Thyroid gland (tissue), 4 donors: ENCODE measurements around the gene APOL2. TPM values are rescaled to one million over a fixed set of nuclear protein-coding genes. Genes with fewer than 3 reads are reported as not detected.
A peak's percentile ranks its signal among the peaks of the same experiment; 100 is the strongest.

Experiments used
- DNase-seq, 2 donors: peaks; one replicate each; pipeline ENCODE4 v3.0.0-alpha.2; 2019
- H3K27ac ChIP-seq, 3 donors: fragments of 200-600 bp; sonication (generic); 1 replicate in 2 of 3; 2 replicates in 1 of 3; pipeline ENCODE4 v1.5.1; 2016 to 2019; ENCODE audit warnings: mild to moderate bottlenecking in 1 of 3, moderate library complexity in 1 of 3
- H3K27me3 ChIP-seq: fragments of 200-600 bp; sonication (generic); one replicate; pipeline ENCODE4 v1.5.1; 2019
- H3K36me3 ChIP-seq, 2 donors: fragments of 200-600 bp; sonication (generic); one replicate each; pipeline ENCODE4 v1.5.1; 2016 to 2019
- H3K4me1 ChIP-seq, 2 donors: fragments of 200-600 bp; sonication (generic); one replicate each; pipeline ENCODE4 v1.5.1; 2017 to 2019
- H3K4me3 ChIP-seq, 3 donors: fragments of 200-600 bp; sonication (generic); replicated peaks in 1 of 3; 1 replicate in 2 of 3; 2 replicates in 1 of 3; pipeline ENCODE4 v1.5.1; 2016; ENCODE audit warnings: mild to moderate bottlenecking in 1 of 3
- H3K9me3 ChIP-seq: fragments of 200-600 bp; sonication (generic); one replicate; pipeline ENCODE4 v1.5.1; 2017
- POLR2A ChIP-seq, 2 donors: fragments of 450-650 bp; IDR thresholded peaks; one replicate each; pipeline ENCODE4 v1.6.1; 2017; ENCODE audit warnings: antibody characterized with exemption in 2 of 2, mild to moderate bottlenecking in 2 of 2, moderate library complexity in 1 of 2
- WGBS, 2 donors: methylation state at CpG; one replicate each; pipeline ENCODE4 v1.1.5; 2017; 5-methylcytosine and 5-hydroxymethylcytosine counted together
- intact Hi-C: fragments of 100-400 bp; cut with DNase I; formaldehyde crosslinking; loops from one replicate; pipeline ENCODE4 v1.15.1; 2023
- total RNA-seq, 4 donors: library from RNA; depleted of rRNA; stranded (reverse); fragments of >200 nt; gene quantifications; one replicate each; pipeline ENCODE4 v1.2.3, GENCODE V29; 2016
- TF ChIP-seq, protein P1 (sequence below), 6 experiments: fragments of 200-600 bp in 3 of 6; fragments of 450-650 bp in 3 of 6; sonication (generic) in 3 of 6; IDR thresholded peaks; one replicate each; pipeline ENCODE4 v1.5.1; 2016 to 2019; ENCODE audit warnings: antibody characterized with exemption in 6 of 6, mild to moderate bottlenecking in 2 of 6, inconsistent platforms in 1 of 6, moderate library complexity in 1 of 6

Gene APOL2
- total RNA-seq, 4 donors from 2014 or later = 31.1 to 45.6 (median 35.6) TPM

DNA sequence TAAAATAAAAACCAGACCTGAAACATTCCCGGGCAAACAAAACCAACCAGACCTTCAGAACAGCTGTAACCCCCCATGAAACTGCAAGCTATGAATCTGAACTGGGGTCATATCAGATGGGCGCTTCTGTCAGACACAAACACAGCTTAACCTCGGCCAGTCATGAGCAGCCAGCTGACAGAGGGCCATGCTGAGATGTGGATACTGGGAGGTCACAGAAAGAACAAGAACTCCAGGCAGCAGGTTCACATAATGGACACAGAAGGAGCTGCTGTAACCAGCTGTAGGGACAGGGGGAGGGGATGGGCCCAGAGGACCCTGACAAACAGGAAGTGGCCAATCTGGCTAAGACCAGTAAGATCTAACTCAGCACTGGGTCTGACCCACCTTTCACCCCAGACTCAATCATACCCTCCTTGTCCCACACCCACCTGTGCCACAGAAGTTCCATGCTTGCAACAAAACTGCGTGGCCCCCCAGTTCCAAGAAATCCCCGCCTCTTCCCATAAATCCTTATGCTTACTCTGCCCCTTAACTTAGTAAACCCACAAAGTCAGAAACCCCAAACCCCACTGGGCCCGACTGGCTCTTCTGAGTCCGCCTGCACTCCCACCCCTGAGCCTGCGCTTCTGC lies 41.7 kb downstream of the APOL2 start:
- 63 to 72% methylated on average over 8 of the region's 8 CpGs for WGBS, 2 donors
- no peak overlapping the region for H3K27ac ChIP-seq
- DNase-seq = no peak
- H3K4me1 ChIP-seq = peaks cover 0 to 15% of the 10 kb centered on the region in 2 donors
- H3K36me3 ChIP-seq = no peaks in the 10 kb centered on the region
- no peaks in the 10 kb centered on the region for H3K9me3 ChIP-seq
- TF ChIP-seq, protein P1, sequence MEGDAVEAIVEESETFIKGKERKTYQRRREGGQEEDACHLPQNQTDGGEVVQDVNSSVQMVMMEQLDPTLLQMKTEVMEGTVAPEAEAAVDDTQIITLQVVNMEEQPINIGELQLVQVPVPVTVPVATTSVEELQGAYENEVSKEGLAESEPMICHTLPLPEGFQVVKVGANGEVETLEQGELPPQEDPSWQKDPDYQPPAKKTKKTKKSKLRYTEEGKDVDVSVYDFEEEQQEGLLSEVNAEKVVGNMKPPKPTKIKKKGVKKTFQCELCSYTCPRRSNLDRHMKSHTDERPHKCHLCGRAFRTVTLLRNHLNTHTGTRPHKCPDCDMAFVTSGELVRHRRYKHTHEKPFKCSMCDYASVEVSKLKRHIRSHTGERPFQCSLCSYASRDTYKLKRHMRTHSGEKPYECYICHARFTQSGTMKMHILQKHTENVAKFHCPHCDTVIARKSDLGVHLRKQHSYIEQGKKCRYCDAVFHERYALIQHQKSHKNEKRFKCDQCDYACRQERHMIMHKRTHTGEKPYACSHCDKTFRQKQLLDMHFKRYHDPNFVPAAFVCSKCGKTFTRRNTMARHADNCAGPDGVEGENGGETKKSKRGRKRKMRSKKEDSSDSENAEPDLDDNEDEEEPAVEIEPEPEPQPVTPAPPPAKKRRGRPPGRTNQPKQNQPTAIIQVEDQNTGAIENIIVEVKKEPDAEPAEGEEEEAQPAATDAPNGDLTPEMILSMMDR (IDR thresholded peaks at IDR 0.05) = no peak
- no peak for TF ChIP-seq POLR2A (IDR thresholded peaks at IDR 0.05)
- no peak overlapping the region for H3K4me3 ChIP-seq
- intact Hi-C loops = loop anchor here (10.0 kb wide), 1 partner anchor 87 kb away; no protein-coding TSS in a partner anchor
- H3K27me3 ChIP-seq = no peaks in the 10 kb centered on the region

DNA sequence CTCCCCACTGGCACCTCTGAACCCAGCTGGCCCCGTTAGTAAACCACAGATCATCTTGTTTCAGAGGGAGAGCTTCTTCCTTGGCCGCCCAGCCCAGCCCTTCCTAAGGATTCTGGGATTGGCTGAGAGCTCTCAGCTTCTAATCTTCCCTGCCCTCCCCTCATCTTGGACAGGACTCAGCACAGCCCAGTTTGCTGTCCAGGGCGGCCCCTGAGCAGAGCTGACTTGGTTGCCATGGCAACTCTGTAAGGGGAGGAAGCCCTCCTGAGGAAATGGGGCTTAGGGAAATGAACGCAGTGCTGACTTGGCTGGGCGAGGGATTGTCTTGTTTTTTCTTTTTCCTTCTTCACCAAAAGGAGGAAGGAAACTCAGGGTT lies 42.3 kb downstream of the APOL2 start:
- no peak overlapping the region for H3K4me3 ChIP-seq
- peaks cover 0 to 15% of the 10 kb centered on the region in 2 donors for H3K4me1 ChIP-seq
- DNase-seq = peak; percentile 12 to 19
- TF ChIP-seq, protein P1 (IDR thresholded peaks at IDR 0.05) = no peak
- TF ChIP-seq POLR2A (IDR thresholded peaks at IDR 0.05) = no peak
- 33 to 40% methylated on average over 3 to 4 of the region's 5 CpGs for WGBS, 2 donors
- no peaks in the 10 kb centered on the region for H3K9me3 ChIP-seq
- no peak overlapping the region for H3K27ac ChIP-seq
- intact Hi-C loops = loop anchor here (10.0 kb wide), 1 partner anchor 88 kb away; no protein-coding TSS in a partner anchor
- H3K27me3 ChIP-seq = no peaks in the 10 kb centered on the region
- H3K36me3 ChIP-seq = no peaks in the 10 kb centered on the region

DNA sequence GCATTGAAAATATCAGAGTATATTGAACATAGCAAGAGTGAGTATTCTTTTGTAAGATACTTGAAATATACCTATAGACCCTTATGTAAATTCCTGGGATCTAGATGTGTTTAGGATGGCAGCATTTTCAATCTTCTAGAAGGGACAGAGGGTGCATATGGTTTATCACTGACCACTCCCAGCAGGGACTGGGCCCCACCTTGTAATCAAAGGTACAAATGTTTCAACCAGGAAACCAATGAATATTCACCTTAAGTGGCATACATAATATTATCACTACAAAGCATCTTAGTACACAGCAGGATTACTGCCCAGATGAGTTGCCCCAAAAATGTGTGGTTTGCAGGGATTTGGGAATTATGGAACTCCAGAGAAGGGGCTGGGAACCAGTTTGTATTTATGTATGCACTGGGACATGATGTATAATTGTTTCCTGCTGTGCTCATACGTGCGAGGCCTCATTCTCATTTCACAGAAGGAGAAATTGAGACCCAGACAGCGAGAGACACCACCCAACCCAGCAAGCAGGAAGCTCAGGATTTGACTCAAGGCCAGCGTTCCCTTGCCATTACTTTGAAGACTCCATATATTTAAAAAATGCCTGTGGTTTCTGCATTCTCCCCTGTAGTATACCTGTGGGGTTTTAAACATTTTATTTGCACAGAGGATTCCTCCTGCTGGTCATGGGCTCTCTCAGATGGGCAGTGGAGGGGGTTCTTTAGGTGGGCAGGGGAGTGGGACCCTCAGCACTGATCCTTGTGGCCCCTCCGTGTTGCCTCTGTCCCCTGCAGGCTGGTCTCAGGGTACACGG lies 42.9 kb downstream of the APOL2 start:
- H3K9me3 ChIP-seq = no peaks in the 10 kb centered on the region
- no peak for DNase-seq
- no peaks in the 10 kb centered on the region for H3K27me3 ChIP-seq
- no peak for TF ChIP-seq POLR2A (IDR thresholded peaks at IDR 0.05)
- TF ChIP-seq, protein P1 (IDR thresholded peaks at IDR 0.05) = no peak
- H3K4me3 ChIP-seq = no peak overlapping the region
- no peaks in the 10 kb centered on the region for H3K36me3 ChIP-seq
- peaks cover 0 to 15% of the 10 kb centered on the region in 2 donors for H3K4me1 ChIP-seq
- H3K27ac ChIP-seq = no peak overlapping the region
- WGBS, 2 donors = 53 to 57% methylated on average over 6 of the region's 6 CpGs
- intact Hi-C loops = loop anchor here (10.0 kb wide), 1 partner anchor 88 kb away; no protein-coding TSS in a partner anchor

DNA sequence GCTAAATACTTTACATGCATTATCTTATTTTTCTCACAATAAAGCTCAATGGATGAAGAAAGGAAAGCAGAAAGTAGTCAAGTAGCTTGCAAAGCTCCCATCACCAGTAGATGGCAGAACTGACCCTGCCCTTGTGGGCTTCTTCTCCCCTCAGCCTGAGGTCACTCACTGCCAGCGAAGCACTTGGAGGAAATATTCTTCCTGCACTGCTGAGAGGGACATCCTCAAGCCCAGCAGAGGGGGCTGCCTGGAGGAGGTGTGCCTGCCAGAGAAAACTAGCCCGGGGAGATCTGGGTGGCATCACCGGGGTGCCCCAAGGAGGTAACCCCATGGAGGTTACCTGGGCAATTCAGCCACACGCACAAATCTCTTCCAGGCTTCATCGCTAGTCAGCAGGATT lies 44.4 kb downstream of the APOL2 start:
- H3K27ac ChIP-seq = no peak overlapping the region
- TF ChIP-seq, protein P1 (IDR thresholded peaks at IDR 0.05) = peak; percentile 48 to 67 (median 58)
- no peak for TF ChIP-seq POLR2A (IDR thresholded peaks at IDR 0.05)
- no peak overlapping the region for H3K4me3 ChIP-seq
- intact Hi-C loops = loop anchor here (5.0 to 10.0 kb wide), 2 partner anchors 32 to 90 kb away; no protein-coding TSS in a partner anchor
- no peaks in the 10 kb centered on the region for H3K9me3 ChIP-seq
- 46 to 47% methylated on average over 5 of the region's 5 CpGs for WGBS, 2 donors
- DNase-seq = peak; percentile 58 to 61
- peaks cover 0 to 15% of the 10 kb centered on the region in 2 donors for H3K4me1 ChIP-seq
- no peaks in the 10 kb centered on the region for H3K27me3 ChIP-seq
- no peaks in the 10 kb centered on the region for H3K36me3 ChIP-seq
